Sigmoid colon (tissue), 4 donors: Measurements from ENCODE around the gene UCHL3.

Experiments used
- CTCF ChIP-seq, 4 experiments: fragments of 450-650 bp in 3 of 4; fragments of 200-600 bp in 1 of 4; IDR thresholded peaks; one replicate each; pipeline ENCODE4 v1.5.1; 2016 to 2019; ENCODE audit warnings: antibody characterized with exemption in 4 of 4, mild to moderate bottlenecking in 3 of 4, moderate library complexity in 2 of 4
- POLR2A ChIP-seq, 2 donors: fragments of 450-650 bp; IDR thresholded peaks; one replicate each; pipeline ENCODE4 v1.6.1; 2016; ENCODE audit warnings: antibody characterized with exemption in 2 of 2, mild to moderate bottlenecking in 2 of 2, moderate library complexity in 2 of 2
- POLR2AphosphoS5 ChIP-seq, 4 donors: sonication (generic); formaldehyde crosslinking; IDR thresholded peaks; one replicate each; pipeline ENCODE4 v1.6.1; 2017; ENCODE audit warnings: antibody characterized with exemption in 4 of 4

GRCh38 chr13:75639454-75639853 is 89.9 kb downstream of the UCHL3 start:
- TF ChIP-seq CTCF (IDR thresholded peaks at IDR 0.05) (no peak), POLR2A (IDR thresholded peaks at IDR 0.05) (no peak), POLR2AphosphoS5 (IDR thresholded peaks at IDR 0.05) (no peak)
